Effector CD4-positive, alpha-beta T cell (primary cell): Measurements from ENCODE around the gene CEP55.

Source experiments
- DNase-seq: peaks from one replicate; pipeline ENCODE4 v3.0.0-alpha.2; 2020

CEP55 gene

GRCh38 chr10:93567277-93568104 is 71.1 kb downstream of the CEP55 start:
- DNase-seq = no peak

DNA sequence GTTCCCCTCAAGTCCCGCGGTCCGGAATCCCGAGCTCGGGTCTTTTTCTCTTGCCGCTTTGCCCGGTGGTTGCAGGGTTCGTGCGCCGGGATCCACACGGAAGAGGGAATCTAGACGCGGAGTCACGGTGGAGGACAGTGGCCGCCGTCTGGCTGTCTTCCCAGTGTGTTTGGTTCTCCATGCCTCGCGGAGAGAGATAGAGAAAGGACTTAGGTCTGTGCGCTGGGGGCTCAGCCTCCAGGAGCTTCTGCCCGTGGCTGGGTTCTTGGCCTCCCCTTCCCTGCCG is 71.6 kb downstream of the CEP55 start:
- no peak for DNase-seq

DNA sequence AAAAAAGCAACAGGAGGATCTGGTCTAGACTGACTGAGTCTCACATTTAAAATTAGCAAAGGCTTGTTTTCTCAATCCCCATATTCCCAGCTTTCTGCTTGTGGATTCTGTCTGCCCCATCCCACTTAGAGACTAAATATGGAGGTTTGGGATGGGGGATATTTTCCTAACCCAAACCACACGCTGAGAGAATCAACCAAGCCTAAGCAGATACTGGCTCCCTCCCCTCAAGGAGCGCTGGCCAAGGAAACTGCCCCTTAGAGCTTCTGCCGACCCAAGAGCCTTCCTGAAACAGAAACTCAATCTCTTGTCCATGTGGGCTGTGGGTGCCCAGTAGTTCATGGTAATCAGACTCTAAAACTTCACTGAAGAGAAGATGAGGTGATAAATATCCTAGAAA is 74.0 kb downstream of the CEP55 start:
- DNase-seq = no peak

GRCh38 chr10:93572606-93573005 is 76.2 kb downstream of the CEP55 start:
- no peak for DNase-seq

- no peak for DNase-seq
Observed at GRCh38 chr10:93573051-93573909, 76.9 kb downstream of the CEP55 start.

- DNase-seq = no peak
Observed at GRCh38 chr10:93573924-93574323, 77.5 kb downstream of the CEP55 start.

GRCh38 chr10:93576888-93577287 is 80.5 kb downstream of the CEP55 start:
- no peak for DNase-seq

DNA sequence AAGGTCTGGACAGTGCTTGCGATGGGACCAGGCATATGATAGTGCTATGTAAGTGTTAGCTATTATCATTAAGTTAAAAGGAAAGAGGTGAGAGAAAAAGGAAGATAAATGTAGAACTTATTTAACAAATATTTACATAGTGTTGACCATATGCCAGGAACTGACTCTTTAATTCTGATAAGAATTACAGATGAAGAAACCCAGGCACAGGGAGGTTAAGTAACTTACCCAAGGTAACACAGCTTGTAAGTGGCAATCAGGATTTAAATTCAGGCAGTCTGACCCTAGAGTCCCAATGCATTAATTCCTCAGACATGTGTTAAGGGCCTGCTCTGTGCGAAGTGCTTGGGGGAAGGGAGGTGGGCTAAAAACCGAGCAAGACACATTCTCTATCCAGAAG is 81.2 kb downstream of the CEP55 start:
- DNase-seq = no peak
